GM18505 (cell line): Measurements from ENCODE around the gene PTPRQ.

Experiments used
- ATAC-seq: cut with Tn5 transposase; IDR thresholded peaks from one replicate; pipeline ENCODE4 v1.9.1; 2021; ENCODE audit not compliant: unreplicated experiment
- POLR2A ChIP-seq: IDR thresholded peaks from 4 replicates; pipeline ENCODE4 v1.6.1; 2011; ENCODE audit warnings: borderline replicate concordance; ENCODE audit not compliant: insufficient read depth, insufficient read length; ENCODE audit errors: extremely low read depth

Gene PTPRQ

GRCh38 chr12:80559766-80560165, 115.7 kb downstream of the PTPRQ start:
- ATAC-seq: no peak
- TF ChIP-seq POLR2A: no peak

DNA sequence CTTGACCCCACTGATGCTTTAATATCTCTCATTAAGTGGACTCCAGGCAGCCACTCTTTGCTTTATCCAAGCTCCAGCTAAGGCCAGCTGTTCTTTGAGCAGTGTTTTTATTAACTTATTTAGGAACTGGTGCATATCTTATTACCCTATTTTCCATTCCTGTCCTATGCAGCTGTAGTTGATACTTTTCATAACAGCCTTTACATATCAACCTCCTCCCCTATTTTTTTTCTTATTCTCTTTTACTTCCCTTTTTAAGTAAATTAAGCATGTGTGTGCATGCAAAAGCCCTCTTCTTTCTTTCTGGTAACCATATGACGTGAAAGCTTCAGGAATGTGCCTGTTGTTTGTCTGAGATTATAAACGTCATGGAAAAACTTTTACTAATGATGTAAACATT, 121.2 kb downstream of the PTPRQ start:
- ATAC-seq: no peak
- TF ChIP-seq POLR2A: no peak

GRCh38 chr12:80567401-80567800, 123.4 kb downstream of the PTPRQ start:
- TF ChIP-seq POLR2A: no peak

GRCh38 chr12:80576641-80577418, 132.8 kb downstream of the PTPRQ start:
- no peak for TF ChIP-seq POLR2A
- ATAC-seq: no peak

More at GRCh38 chr12:80567401-80567800, 123.4 kb downstream of the PTPRQ start:
- ATAC-seq: no peak

DNA sequence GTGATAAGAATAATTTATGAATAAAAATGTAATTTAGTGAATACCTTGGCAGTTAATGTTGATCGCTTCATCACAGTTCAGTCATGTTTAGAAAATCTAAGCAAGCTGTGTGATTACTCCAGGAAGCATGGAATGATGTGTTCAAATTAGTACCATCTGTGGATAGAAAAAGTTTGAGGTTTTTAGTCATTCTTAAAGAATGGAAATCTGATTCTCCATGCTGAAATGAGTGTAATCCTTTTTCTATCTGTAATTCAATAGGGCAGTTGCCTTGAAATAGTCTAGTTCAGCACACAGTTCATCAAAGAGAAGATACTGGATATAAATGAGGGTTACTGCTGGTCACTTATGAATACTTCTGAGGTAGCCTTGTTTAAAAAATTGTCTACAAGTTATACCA, 136.2 kb downstream of the PTPRQ start:
- TF ChIP-seq POLR2A: no peak
- no peak for ATAC-seq

- no peak for ATAC-seq
- no peak for TF ChIP-seq POLR2A
These were observed 137.7 kb downstream of the PTPRQ start for GRCh38 chr12:80581783-80582182.

DNA sequence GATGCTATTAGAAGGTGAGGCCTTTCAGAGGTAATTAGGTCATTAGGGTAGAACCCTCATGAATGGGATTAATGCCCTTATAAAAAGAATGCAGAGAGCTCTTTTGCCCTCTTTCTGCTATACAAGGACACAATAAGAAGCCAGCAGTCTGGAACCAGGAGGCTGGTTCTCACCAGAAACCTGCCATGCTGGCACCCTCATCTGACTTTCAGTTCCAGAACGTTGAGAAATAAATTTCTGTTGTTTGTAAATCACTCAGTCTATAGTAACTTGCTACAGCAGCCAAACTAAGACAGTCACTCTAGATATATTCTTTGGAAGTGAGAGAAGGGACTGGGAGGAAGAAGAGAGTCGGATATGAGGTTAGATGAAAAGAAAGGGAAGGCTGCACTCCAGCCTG, 138.4 kb downstream of the PTPRQ start:
- TF ChIP-seq POLR2A: no peak
- ATAC-seq: no peak

DNA sequence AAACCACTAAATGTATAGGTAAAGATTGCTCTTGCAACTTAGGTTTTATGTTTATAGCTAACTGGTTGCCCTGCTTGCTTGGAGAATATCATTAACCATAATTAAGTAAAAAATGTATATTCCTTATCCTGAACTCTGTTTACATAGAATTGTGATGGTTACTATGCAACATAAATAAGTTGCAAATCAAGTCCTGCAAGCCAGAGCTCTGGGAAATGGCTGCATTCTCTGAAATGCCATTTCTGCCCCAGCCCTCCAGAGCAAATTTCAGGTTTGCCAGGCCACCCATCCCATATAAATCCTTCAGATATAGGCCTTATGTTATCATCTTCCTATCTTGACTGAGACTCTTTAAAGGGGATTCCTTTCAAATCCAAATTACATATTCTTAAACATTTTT, 145.0 kb downstream of the PTPRQ start:
- no peak for ATAC-seq
- no peak for TF ChIP-seq POLR2A

- no peak for ATAC-seq
- no peak for TF ChIP-seq POLR2A
These were observed 146.1 kb downstream of the PTPRQ start for GRCh38 chr12:80590085-80590484.

DNA sequence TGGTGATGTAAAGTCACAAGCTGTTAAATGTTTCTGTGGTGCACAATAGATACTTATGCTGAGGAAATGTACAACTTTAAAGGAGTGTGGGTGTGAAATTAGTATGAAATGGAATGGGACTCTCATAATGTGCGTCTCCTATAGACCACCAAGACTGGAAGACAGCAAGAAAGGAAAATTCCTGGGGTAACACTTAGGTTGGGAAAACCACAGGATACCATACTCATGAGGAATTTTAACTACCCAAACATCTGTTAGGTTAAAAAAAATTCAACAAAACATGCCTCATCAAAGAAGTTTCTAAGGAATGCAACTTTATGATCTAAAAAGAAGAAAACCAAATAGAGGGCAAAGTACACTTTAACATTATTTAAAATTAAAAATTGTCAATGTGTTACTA, 149.7 kb downstream of the PTPRQ start:
- ATAC-seq: no peak
- no peak for TF ChIP-seq POLR2A

- no peak for TF ChIP-seq POLR2A
- no peak for ATAC-seq
These were observed 152.5 kb downstream of the PTPRQ start for GRCh38 chr12:80596509-80596908.

- ATAC-seq: no peak
- no peak for TF ChIP-seq POLR2A
These were observed 154.1 kb downstream of the PTPRQ start for GRCh38 chr12:80598004-80598606.

DNA sequence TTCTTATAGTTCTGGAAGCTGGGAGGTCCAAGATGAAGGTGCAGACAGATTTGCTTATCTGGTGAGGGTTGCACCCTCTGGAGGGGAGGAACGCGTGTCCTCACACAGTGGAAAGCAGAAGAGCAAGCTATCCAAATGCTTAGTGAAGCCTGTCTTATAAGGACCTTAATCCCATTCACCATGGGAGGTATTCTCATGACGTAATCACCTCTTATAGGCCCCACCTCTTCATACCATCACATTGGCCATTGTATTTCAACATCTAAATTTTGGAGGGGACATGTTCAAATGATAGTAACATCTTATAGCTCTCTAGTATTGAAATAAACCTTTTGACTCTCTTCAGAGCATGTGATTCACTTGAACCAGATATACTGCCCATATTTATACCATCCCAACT, 158.4 kb downstream of the PTPRQ start:
- TF ChIP-seq POLR2A: no peak

More for the DNA sequence above, 158.4 kb downstream of the PTPRQ start:
- no peak for ATAC-seq
